OCI-LY7 (cell line): ENCODE results near the gene JAG2. TPM values are rescaled to one million over a fixed set of nuclear protein-coding genes. Genes with fewer than 3 reads are reported as not detected.

Experiments
- BruUV-seq: library from RNA; stranded (reverse); fragments of 400-500 nt; replicated peaks from 2 replicates; lab custom pipeline; 2021; lab: Mats Ljungman, UMichigan
- CTCF ChIA-PET: fragments of 300-600 bp; sonication (Branson Sonifier 250); formaldehyde crosslinking; loops from one replicate; lab custom pipeline; 2022; ENCODE audit warnings: antibody characterized with exemption; ENCODE audit not compliant: unreplicated experiment; lab: Charles Lee
- POLR2A ChIA-PET: fragments of 300-600 bp; sonication (Branson Sonifier 250); formaldehyde crosslinking; loops from one replicate; lab custom pipeline; 2022; ENCODE audit warnings: antibody characterized with exemption; lab: Charles Lee
- DNase-seq: peaks from one replicate; pipeline ENCODE4 v3.0.0-alpha.2; 2015; ENCODE audit warnings: low spot score
- H2AFZ ChIP-seq: fragments of 200-600 bp; sonication (generic), shearing (Covaris generic); 2 replicates; pipeline ENCODE4 v1.6.1; 2014; ENCODE audit warnings: mild to moderate bottlenecking, antibody characterized with exemption, low read length, moderate library complexity
- H3K27ac ChIP-seq: fragments of 200-600 bp; sonication (generic); 2 replicates; pipeline ENCODE4 v1.5.1; 2014; ENCODE audit warnings: mixed run types, low read depth, mild to moderate bottlenecking, moderate library complexity, low read length, inconsistent platforms; ENCODE audit not compliant: poor library complexity, severe bottlenecking
- H3K36me3 ChIP-seq: fragments of 200-600 bp; sonication (generic); 2 replicates; pipeline ENCODE4 v1.6.1; 2014; ENCODE audit warnings: mild to moderate bottlenecking, antibody characterized with exemption, low read length, moderate library complexity, mixed read lengths; ENCODE audit not compliant: insufficient read depth
- H3K4me1 ChIP-seq: fragments of 200-600 bp; sonication (generic); 2 replicates; pipeline ENCODE4 v1.5.1; 2014; ENCODE audit warnings: mild to moderate bottlenecking, low read length; ENCODE audit not compliant: insufficient read depth, poor library complexity, severe bottlenecking
- H3K4me2 ChIP-seq: fragments of 200-600 bp; sonication (generic); 2 replicates; pipeline ENCODE4 v1.6.1; 2014; ENCODE audit warnings: mild to moderate bottlenecking, low read length
- H3K4me3 ChIP-seq: fragments of 200-600 bp; sonication (generic); 2 replicates; pipeline ENCODE4 v1.5.1; 2014; ENCODE audit warnings: mild to moderate bottlenecking, low read depth, low read length; ENCODE audit not compliant: poor library complexity, severe bottlenecking
- H3K79me2 ChIP-seq: fragments of 200-600 bp; sonication (generic); 2 replicates; pipeline ENCODE4 v1.6.1; 2016; ENCODE audit warnings: low read depth, mild to moderate bottlenecking, low read length, moderate library complexity, mixed read lengths; ENCODE audit not compliant: insufficient read depth
- H3K9me2 ChIP-seq: fragments of 200-600 bp; sonication (generic); 2 replicates; pipeline ENCODE4 v1.6.1; 2016; ENCODE audit warnings: mild to moderate bottlenecking, low read length, mixed read lengths; ENCODE audit not compliant: insufficient read depth
- H3K9me3 ChIP-seq: fragments of 200-600 bp; sonication (generic); 2 replicates; pipeline ENCODE4 v1.6.1; 2014; ENCODE audit warnings: mild to moderate bottlenecking, mixed run types, low read length, mixed read lengths
- H4K20me1 ChIP-seq: fragments of 200-600 bp; sonication (generic); 2 replicates; pipeline ENCODE4 v1.6.1; 2014; ENCODE audit warnings: mild to moderate bottlenecking, antibody characterized with exemption, low read length, moderate library complexity, mixed read lengths; ENCODE audit not compliant: insufficient read depth
- CTCF ChIP-seq: fragments of 200-600 bp; sonication (generic); conservative IDR thresholded peaks from 2 replicates; pipeline ENCODE4 v1.5.1; 2014; ENCODE audit warnings: mild to moderate bottlenecking, antibody characterized with exemption, low read length, moderate library complexity, mixed read lengths
- EZH2phosphoT487 ChIP-seq: fragments of 200-600 bp; sonication (generic); IDR thresholded peaks from 2 replicates; pipeline ENCODE4 v1.6.1; 2018; ENCODE audit warnings: low read depth, borderline replicate concordance, mild to moderate bottlenecking, mixed run types, antibody characterized with exemption, low read length, moderate library complexity, mixed read lengths
- intact Hi-C: fragments of 100-400 bp; cut with micrococcal nuclease; formaldehyde crosslinking; loops from one replicate; pipeline ENCODE4 v1.10.0; 2022; ENCODE audit not compliant: unreplicated experiment
- total RNA-seq, 2 experiments: library from RNA; depleted of rRNA in 1 of 2; stranded (reverse); fragments of >200 nt in 1 of 2; shearing (Covaris generic) in 1 of 2; gene quantifications; 2 replicates each; pipeline ENCODE4 v1.2.3, GENCODE V29; 2014 to 2022

JAG2 gene
- total RNA-seq, 2 experiments from 2014 or later, result 5.0 to 6.0 TPM

GRCh38 chr14:105155071-105155651 is 13.4 kb downstream of the JAG2 start:
- Histone ChIP-seq H3K4me3 (no peak overlapping the region), H3K9me3 (no peaks in the 10 kb centered on the region), H3K79me2 (no peaks in the 10 kb centered on the region), H3K27ac (no peak overlapping the region), H3K9me2 (no peaks in the 10 kb centered on the region), H3K36me3 (no peaks in the 10 kb centered on the region), H3K4me2 (no peak overlapping the region), H2AFZ (no peak overlapping the region), H3K4me1 (no peaks in the 10 kb centered on the region), H4K20me1 (no peaks in the 10 kb centered on the region)
- intact Hi-C loops, result no loop called here
- CTCF ChIA-PET, result no interaction called here
- no peak for DNase-seq
- POLR2A ChIA-PET, result no interaction called here
- TF ChIP-seq EZH2phosphoT487 (no peak), CTCF (no peak)
- BruUV-seq, result no TSS peak

GRCh38 chr14:105154476-105154871 is 14.1 kb downstream of the JAG2 start:
- DNase-seq, result no peak
- intact Hi-C loops, result no loop called here
- Histone ChIP-seq H3K4me1 (no peaks in the 10 kb centered on the region), H3K9me3 (no peaks in the 10 kb centered on the region), H3K4me2 (no peak overlapping the region), H3K36me3 (no peaks in the 10 kb centered on the region), H3K4me3 (no peak overlapping the region), H2AFZ (no peak overlapping the region), H4K20me1 (no peaks in the 10 kb centered on the region), H3K9me2 (no peaks in the 10 kb centered on the region), H3K27ac (no peak overlapping the region), H3K79me2 (no peaks in the 10 kb centered on the region)
- CTCF ChIA-PET, result no interaction called here
- POLR2A ChIA-PET, result no interaction called here
- BruUV-seq, result no TSS peak
- TF ChIP-seq EZH2phosphoT487, result no peak
- no peak for TF ChIP-seq CTCF

GRCh38 chr14:105153739-105154475 is 14.7 kb downstream of the JAG2 start:
- DNase-seq, result no peak
- CTCF ChIA-PET, result no interaction called here
- POLR2A ChIA-PET, result no interaction called here
- intact Hi-C loops, result no loop called here
- no peaks in the 10 kb centered on the region for H3K4me1 ChIP-seq
- no peak overlapping the region for H2AFZ ChIP-seq
- H3K9me2 ChIP-seq, result no peaks in the 10 kb centered on the region
- no peaks in the 10 kb centered on the region for H3K36me3 ChIP-seq
- no peak for TF ChIP-seq EZH2phosphoT487
- no peak for TF ChIP-seq CTCF
- H3K4me2 ChIP-seq, result no peak overlapping the region
- no TSS peak for BruUV-seq
- H3K4me3 ChIP-seq, result no peak overlapping the region
- no peaks in the 10 kb centered on the region for H4K20me1 ChIP-seq
- no peaks in the 10 kb centered on the region for H3K9me3 ChIP-seq
- no peaks in the 10 kb centered on the region for H3K79me2 ChIP-seq
- no peak overlapping the region for H3K27ac ChIP-seq
